Activated gamma-delta T cell (primary cell): ENCODE data around the gene PIM3.
"Not testable (repeated sequence)": the region's sequence is repeated elsewhere in the genome, so short reads cannot be mapped to it uniquely, and the experiment has no call there.

Source experiments
- DNase-seq: peaks from one replicate; lab custom pipeline; 2025; lab: John Stamatoyannopoulos, UW

The PIM3 gene

DNA sequence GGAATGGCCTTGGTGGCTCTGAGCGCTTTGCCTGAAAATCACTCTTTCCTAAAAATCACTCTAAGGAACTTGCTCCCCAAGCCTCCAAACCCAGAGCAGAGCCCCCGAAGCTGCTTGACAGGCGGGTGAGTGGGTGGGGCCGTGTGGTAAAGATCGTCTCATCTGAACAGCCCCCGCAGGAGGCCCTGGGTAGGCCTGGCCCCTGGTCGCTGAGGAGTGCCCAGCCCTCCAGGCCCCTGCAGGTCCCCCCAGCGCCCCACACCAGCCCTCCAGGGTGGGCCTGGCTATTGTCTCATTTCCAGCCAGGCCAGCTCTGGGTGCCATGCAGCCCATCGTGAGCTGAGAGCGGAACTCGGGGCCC lies 17.2 kb upstream of the PIM3 start:
- no peak for DNase-seq

DNA sequence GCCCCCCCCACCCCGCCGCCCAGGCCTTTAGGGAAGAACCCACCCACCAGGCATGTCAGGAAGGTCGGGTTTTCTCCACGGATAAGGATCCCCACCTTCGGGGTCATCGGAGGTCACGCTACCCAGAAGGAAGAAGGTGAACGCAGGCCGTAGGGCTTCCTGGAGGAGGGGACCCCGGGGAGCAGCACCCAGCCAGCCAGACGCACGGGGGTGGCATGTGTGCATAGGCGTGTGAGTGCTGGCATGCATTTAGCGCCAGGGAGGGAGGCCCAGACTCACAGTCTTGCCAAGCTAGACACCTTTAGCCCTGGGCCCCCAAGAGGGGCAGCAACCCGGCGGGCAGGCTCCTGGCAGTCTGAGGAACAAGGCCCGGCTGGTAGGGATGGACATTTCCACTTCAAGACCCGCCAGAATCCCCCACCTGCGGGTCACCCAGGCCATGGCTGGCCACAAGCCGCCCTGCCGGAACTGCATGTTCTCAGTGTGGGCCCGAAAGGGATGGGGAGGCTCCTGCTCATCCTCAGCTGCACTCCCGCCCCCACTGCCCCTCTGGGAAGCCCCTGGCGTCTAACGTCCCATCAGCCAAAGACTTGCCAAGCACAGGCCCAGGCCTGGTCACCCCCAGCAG lies 16.7 kb upstream of the PIM3 start:
- no peak for DNase-seq

DNA sequence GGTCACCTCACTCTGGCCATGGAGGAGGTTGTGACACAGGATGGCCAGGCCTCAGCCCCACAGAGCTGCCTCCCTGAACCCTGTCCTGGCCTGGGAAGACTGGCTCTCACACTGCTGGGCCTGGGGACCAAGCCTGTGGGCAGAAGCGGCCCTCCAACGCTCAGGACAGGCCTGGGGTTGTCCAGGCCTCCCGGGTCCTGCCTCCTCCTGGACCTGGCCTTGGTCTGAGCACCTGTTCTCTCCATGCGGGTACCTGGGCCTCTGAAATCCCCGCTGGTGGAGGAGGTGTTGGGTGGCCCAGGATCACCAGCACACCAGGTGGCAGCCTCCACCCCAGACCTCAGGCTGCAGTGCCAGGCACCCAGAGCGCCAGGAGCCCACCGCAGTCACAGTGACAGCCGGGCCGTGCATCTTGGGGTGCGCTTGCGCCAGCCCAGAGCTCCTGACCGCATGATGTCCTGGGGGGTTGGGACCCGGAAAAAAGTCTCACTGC lies 16.1 kb upstream of the PIM3 start:
- DNase-seq: no peak

DNA sequence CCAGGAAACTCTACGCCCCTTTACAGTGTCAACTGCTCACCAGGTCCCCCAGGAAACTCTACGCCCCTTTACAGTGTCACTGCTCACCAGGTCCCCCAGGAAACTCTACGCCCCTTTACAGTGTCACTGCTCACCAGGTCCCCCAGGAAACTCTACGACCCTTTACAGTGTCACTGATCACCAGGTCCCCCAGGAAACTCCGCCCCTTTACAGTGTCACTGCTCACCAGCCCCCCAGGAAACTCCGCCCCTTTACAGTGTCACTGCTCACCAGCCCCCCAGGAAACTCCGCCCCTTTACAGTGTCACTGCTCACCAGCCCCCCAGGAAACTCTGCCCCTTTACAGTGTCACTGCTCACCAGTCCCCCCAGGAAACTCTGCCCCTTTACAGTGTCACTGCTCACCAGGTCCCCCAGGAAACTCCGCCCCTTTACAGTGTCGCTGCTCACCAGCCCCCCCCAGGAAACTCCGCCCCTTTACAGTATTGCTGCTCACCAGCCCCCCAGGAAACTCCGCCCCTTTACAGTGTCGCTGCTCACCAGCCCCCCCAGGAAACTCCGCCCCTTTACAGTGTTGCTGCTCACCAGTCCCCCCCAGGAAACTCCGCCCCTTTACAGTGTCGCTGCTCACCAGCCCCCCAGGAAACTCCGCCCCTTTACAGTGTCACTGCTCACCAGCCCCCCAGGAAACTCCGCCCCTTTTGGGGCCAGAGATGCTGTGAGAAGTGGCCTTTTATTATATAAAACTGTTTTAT lies 15.4 kb upstream of the PIM3 start:
- not testable (repeated sequence) for DNase-seq

DNA sequence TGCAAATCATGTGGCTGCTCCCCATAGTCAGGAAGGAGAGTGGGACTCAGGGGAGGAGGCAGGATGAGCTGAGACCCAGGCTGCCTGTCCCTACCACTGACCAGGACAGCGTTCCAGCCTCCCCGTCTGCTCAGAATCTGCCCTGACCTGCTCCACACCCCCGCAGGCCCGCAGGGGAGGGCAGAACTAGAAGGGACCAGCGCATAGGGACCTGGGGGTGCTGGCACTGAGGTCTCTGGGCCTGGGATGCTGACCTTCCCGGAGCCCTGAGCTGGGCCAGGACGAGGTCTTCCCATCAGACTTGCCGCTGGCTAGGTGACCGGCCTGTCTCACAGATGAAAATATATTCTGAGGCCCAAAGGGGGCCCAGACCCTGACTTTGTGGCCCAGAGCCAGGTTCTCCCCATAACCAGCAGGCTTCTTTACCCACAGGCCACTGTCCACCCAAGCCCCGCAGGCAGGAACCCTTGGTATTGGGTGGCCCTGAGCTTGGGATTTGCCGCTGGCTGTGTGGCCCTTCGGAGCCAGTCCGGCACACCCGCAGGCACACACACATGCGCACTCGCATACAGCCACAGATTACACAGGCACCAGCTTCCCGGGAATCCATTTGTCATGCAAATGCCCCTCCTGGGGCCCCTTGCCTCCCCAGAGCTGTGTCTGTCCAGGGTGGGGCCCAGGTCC lies 13.8 kb upstream of the PIM3 start:
- no peak for DNase-seq

DNA sequence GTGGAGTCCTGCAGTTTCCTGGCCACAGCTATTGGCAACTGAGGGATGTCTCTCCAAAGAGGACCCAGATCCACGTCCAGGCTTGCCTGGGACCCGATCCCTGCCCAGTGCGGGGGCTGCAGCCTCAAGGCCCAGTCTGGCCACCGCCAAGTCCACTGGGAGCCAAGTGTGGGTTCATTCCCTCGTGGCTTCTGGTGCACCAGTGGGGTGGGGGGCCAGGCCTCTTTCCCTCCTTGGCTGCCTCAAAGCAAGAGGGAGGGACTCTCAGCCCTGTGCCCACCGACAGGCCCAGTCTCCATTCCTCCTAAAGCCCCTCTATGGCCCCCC lies 13.3 kb upstream of the PIM3 start:
- DNase-seq: no peak

DNA sequence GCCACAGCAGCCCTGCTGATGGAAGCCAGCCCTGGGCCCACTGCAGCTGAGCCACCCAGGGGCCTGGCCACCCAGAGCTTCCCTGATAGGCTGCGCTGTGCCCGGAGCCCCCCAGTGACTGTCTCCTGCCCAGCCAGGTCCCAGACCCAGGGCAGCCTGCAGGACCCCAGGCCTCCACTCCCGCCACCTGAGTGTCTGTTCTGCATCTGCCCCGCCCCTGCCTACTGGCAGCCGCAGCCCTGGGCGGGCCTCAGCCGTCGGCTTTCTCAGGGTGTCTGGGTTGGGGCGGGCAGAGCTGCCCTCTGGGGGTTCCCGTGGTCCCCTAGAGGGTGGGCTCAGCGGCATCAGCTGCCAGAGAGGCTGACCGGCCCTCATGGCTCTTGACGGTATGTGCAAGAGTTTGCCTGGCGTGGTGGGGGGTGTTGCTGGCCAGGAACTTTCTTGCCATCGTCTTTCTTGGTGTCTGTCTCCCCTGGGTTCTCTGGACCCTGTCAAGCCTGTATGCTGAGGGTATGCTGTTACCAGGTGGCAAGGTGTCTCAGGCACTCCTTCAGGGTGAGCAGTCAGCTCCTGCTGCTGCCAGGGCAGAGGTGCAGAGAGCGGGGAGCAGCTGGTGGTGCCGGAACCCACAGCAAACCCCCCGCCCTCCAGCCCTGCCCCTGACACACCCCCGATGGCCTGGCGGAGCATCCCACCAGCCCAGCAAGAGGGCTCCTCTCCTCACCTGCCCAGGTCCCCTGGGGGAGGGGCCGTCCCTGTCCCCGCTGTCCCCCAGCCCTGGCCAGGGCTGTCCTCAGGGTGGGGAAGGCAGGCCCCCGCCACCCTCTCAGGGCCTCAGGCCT lies 12.2 kb upstream of the PIM3 start:
- no peak for DNase-seq

DNA sequence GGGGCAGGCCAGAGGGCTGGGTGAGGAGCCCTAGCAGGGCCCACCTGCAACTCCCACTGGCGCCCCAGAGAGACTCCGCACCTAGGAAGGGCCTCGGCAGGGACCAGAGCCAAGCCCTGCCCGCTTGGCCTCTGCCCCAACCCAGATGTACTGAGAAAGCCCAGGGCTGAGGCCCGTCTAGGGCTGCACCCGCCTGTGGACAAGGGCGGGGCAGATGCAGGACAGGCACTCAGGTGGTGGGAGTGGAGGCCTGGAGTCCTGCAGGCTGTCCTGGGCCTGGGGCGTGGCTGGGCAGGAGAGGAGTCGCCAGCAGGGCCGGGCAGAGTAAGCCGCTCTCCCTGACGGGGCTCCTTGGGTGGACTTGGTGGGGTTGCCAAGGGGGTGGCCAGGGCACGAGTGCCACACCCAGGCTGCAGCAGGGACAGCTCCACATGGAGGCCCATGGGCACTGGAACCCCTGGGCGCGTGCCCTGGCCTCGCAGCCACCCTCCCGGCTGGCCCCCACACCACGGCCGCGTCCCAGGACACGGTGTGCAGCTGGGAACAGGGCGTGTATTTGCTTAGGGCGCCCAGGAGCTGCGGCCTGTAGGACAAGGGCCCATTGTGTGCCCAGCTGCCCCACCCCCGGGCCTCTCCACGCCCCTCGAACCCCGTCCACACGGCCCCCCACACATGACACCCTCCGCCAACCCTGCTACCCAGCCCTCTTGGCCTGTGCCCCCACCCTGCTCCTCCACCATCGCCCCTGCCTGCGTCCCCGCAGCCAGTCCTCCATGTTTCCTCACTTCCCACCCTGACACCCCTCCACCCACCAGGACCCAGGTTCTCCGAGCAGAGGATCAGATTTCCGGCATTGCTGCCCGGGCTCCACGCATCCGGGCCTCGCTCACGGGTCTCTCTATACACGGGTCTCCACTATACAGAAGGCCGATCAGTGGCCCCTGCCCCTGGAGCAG lies 11.3 kb upstream of the PIM3 start:
- no peak for DNase-seq

DNA sequence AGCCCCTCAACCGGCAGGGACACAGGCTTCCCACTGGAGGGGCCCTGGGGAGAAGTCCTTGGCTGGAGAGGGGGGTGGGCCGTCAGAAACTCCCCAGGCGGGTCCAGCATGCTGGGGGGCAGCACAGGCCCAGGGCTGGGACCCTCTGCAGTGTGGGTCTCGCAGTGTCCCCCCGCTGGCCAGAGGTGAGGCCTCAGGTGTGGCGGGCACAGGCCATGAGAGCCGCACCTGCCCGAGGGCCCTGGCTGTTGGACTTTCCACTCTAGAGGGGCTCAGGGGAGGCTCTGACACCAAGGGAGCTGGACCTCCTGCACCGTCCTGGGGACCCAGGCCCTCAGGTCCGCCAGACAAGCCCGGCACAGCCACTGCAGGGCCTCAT lies 10.7 kb upstream of the PIM3 start:
- DNase-seq: no peak

DNA sequence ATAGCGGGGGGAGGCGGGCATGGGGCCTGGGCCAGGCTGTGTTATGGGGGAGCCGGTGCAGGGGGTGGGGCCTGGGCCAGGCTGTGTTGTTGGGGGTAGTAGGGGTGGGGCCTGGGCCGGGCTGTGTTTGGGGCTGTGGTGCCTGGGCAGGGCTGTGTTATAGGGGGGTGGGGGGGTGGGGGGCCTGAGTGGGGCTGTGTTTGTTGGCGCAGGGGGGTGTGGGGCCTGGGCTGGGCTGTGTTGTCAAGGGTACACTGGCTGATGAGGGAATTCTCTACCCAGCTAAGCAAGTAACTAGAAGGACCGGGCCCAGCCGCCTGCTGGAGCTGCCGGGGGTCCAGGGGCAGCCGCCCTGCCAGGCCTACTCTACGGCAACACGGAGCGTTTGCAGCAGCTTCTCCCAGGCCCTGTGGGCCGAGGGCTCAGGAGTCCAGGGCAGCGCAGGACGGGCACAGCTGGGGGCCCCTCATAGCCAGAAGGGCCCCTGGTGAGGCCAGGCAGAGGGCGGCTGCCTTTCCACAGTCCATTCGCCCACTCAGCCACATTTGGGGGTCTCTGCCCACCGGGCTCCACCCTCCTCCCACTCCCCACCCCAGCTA lies 10.1 kb upstream of the PIM3 start:
- no peak for DNase-seq

DNA sequence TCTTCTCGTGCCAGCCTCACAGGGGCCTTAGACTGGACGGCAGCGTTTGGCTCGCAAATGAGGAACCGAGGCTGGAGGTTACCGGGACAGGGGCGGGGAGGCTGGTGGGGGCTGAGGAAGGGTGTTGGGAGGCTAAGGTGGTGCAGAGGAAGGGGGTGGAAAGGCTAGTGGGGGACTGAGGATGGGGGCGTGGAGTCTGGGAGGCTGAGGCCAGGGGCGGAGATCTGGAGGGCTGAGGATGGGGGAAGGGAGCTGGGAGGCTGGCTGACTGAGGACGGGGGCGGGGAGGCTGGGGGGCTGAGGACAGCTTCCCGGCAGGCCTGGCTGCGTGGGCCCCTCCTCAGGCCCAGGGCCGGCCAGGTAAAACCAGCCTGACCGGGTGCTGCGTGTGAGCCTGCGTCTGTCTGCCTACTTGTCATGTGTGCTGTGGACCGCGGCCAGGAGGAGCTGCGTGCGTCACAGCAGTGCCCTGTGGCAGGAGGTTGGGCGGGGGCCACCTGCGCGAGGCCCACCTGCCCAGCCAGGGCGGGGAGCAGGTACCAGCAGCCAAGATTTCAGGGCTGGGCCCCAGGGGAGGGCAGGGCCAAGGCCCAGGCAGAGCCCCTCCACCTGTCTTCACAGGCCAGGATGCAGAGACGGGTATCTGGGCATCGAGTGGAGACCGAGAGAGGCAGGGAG lies 9.4 kb upstream of the PIM3 start:
- no peak for DNase-seq

DNA sequence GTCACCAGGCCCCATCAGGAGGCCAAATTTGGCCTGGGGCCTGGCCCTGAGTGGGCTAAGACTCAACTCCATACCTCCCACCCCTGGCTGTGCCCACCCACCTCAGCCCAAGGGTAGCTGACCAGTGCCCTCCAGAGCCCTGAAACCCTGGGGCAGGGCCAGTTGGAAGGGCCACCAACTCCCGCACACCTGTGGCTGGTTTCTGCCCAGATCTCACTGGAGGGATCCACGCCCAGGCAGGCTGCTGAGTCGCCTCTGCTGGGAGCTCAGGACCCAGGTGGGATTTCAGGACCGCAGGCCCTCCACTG lies 8.9 kb upstream of the PIM3 start:
- no peak for DNase-seq

DNA sequence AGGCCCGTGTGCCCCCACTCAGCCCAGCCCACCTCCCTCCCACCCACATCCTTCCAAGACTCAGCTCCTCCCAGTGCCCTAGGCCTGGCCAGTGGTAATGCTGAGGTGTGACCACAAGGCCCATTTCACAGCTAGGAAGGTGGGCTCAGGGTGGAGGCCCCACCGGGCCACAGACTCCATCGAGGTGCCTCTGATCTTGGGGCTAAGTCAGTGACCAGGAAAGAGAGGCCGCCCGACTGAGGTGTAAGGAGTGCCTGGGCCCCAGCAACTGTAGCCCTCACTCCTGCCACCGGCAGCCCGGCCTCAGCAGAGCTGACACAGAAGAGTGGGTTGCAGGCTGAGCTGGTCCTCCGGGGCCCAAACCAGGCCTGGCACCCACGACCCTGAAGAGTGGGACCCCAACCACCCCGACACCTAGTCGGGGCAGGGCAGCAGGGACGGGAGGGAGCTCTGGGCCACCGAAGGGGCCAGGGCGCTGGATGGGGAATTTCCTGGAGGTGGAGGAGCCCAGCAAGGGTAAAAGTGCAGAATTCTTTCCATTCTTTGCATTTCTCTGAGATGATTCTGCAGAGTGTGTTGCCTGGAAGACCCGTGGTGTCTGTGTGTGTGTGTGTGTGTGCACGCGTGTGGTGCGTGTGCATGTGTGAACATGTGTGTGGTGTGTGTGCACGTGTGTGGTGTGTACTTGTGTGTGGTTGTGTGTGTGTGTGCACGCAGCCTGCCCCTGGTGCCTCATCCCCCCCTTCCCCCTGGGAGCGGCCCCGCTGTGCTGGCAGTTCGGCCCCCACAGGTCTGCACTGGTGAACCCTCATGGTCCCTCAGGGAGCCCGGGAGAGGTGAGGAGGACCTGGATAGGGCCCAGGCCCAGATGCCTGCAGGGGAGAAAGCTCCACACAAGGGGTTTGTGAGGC lies 8.3 kb upstream of the PIM3 start:
- DNase-seq: no peak

DNA sequence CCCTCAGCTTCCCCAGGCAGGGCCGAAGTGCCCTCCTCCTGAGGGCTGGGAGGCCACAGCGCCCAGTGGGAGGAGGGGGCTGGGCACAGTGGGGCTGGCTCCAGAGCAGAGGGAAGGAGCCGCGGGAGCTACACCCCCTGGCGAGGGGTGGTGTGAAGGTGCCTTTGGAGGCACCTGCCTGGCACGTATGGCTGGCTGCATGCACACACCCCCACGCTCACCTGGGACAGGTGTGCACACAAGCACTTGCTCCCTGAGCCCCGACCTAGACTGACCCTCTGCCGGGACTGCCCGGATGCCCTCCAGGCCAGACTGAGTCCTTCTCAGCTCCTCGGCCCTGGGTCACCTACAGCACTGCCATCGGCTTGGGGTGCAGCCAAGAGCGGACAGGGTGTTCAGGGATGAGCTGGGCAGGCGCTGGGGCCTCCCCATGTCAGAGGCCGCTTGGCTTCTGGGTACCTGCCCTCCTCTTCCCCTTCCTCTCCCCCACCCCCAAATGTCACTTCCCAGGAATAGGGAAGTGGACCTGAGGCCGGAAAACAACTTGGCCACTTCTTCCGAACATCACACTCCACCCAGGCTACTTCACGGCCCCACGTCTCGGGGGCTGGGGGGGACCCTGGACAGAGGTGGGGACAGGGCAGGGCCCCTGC lies 7.4 kb upstream of the PIM3 start:
- no peak for DNase-seq

DNA sequence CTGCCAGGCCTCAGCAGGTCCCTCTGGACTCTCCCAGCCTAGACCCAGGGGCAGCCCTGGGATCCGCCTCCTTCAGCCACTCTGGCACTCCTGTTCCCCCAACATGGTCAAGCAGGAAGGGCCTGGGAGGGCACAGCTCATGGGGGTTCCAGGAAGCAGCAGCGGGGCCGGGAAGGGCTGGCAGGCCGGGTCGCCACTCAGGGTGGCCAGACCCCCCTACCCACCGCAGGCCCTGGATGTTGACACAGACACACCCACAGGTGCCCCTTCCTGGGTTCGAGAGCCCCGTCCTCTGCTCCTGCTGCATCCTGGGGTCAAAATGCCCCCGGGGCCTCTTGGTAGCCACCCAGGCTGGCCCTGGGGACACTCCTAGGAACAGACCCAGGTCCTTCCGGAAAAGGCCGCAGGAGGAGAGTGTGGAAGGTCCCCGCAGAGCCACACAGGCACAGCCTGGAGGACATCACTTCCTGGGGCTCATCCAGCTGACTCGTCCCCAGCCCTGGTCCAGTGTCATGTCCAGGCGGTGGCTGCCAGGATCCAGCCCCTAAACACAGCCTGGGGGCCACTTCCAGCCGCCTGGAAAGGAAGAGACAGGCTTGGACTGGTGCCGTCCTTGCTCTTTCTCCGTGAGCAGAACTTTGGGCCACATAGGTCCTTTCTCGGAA lies 6.8 kb upstream of the PIM3 start:
- no peak for DNase-seq

DNA sequence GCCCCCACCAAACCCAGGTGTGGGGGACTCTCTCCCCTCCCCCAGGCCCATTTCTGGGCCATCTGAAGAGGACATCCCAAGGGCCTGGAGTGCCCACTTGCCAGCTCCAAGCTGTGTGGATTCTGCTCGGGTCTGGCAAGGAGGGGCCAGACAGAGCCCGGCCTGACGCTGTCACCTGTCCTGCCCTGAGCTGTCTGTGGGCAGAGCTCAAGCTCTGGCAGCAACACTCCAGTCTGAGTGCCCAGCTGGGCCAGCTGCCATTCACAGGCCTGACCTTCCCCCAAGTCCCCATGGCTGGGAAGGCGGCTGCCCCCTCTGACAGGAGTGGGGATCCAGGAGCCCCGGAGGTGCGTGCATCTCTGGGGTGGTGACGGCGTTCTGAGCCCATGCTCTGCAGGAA lies 6.2 kb upstream of the PIM3 start:
- DNase-seq: no peak

DNA sequence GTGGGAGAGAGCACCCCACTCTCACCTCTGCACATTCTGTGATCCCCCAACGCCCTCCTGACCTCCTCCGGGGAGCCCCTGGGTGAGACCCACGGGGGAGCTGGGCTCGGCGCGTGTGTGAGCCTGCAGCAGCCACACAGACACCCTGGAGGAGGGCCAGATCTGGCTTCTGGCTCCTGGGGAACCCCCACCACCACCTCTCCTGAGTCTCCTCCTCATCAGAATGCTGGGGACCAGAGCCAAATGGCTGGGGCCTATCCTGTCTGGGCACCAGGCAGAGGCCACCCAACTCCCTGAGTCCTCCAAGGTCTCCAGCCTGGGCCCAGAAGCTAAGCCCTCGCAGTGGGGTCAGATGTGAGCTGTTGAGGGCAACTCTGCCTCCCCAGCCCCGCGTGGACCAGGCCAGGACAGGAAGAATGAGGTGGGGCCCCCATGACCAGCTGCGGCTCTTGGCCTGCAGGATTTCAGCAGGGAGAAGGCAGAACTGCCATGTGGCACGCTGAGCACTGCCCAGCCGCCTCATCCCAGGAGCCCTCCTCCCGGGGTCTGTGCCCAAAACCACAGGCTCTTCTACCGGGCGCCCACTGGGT lies 5.5 kb upstream of the PIM3 start:
- no peak for DNase-seq
